Measurements from ENCODE around the gene MXRA5. TPM values are rescaled to one million over a fixed set of nuclear protein-coding genes. Genes with fewer than 3 reads are reported as not detected.

MXRA5 gene
- total and polyA plus RNA-seq, 9 of the 15 experiments (the other 6 are each of a cell fraction or from before 2014, with no cell fraction given) = 0.02 TPM; not detected in 8

DNA sequence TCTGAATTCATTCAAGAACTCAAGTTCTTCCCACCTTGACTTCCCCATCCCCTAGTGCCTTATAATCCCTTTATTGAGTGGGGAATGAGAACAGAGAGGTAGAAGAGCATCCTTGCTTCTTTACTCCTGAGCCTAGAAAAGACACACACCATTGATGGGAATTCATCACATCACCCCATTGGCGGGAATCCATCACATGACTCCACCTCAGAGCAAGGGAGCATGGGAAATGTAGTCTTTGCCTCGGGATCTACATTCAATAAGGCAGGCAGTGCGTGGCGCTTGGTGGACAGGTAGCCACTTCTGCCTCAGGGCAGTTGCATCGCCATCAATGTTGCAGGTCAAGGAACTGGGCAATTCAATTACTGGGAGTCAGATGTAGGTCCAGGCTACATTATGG is 50.7 kb downstream of the MXRA5 start (continued):
- TF ChIP-seq, protein P1, sequence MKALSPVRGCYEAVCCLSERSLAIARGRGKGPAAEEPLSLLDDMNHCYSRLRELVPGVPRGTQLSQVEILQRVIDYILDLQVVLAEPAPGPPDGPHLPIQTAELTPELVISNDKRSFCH (CRISPR knock-in tag; IDR thresholded peaks at IDR 0.05) = no peak
- TF ChIP-seq, protein P1 (tag; IDR thresholded peaks at IDR 0.05) = no peak

DNA sequence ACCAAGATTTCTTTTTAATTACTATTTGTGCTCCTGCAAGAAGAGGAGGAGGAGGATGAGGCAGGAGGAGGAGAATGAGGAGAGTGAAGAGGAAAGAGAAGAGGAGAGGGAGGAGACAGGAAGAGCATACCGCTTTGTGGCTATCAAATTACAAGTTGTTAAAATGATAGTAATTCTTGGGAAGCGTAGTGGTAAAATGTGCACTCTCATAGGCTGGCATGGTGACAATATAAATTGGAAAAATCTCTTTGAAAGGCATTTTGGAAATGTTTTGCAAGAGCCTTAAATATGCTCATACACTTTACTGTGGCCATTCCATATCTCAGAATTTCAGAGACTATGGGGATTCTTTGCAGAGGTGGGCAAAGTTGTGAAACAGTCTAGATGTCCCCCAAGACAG is 53.2 kb downstream of the MXRA5 start:
- DNase-seq (ENCODE audit: extremely low read depth in 1 of 4, low spot score in 3 of 4) = no peak
- H2AFZ ChIP-seq (ENCODE audit: low read depth, low read length) = no peak overlapping the region
- H3K4me2 ChIP-seq (ENCODE audit: insufficient read depth, low read length) = no peak overlapping the region
- no peaks in the 10 kb centered on the region for H3K27me3 ChIP-seq (ENCODE audit: control insufficient read depth in 2 of 2, insufficient read depth in 2 of 2, low read length in 2 of 2)
- ChIA-PET POLR2A (no interaction called here), CTCF (ENCODE audit: low intra/inter-chr PET ratio) (no interaction called here)
- H3K4me3 ChIP-seq = no peak overlapping the region
- intact Hi-C loops (cut with micrococcal nuclease) (no loop called here), in situ Hi-C loops (cut with MboI) (no loop called here)
- no peak for ATAC-seq
- no peaks in the 10 kb centered on the region for H3K9me1 ChIP-seq (ENCODE audit: control insufficient read depth, insufficient read depth, low read length)
- 0% methylated on average over 2 of the region's 2 CpGs for WGBS (ENCODE audit: insufficient coverage, low coverage, missing lambda C conversion rate)
- H3K79me2 ChIP-seq (ENCODE audit: control insufficient read depth, insufficient read depth, low read length) = no peaks in the 10 kb centered on the region
- no TSS peak for BruUV-seq (replicated peaks)
- no peaks in the 10 kb centered on the region for H3K36me3 ChIP-seq (ENCODE audit: control insufficient read depth, insufficient read depth, low read length)
- FAIRE-seq = no peak
- H3K9ac ChIP-seq (ENCODE audit: insufficient read depth in 1 of 2, low read depth in 2 of 2, low read length in 2 of 2) = no peak overlapping the region
- no peaks in the 10 kb centered on the region for H3K4me1 ChIP-seq (replicated peaks in 1 of 2; ENCODE audit: control insufficient read depth in 2 of 2, insufficient read depth in 2 of 2, low read length in 2 of 2)
- H3K27ac ChIP-seq (ENCODE audit: extremely low read depth, low read depth, low read length) = no peak overlapping the region
- no peaks in the 10 kb centered on the region for H4K20me1 ChIP-seq (replicated peaks; ENCODE audit: control insufficient read depth, insufficient read depth, low read length)
- H3K9me3 ChIP-seq (replicated peaks; ENCODE audit: control insufficient read depth, insufficient read depth, low read depth, low read length) = no peaks in the 10 kb centered on the region
- no peak for TF ChIP-seq TAF15 (IDR thresholded peaks at IDR 0.05; ENCODE audit: low read depth, low read length)
- no peak for TF ChIP-seq NBN (IDR thresholded peaks at IDR 0.05; ENCODE audit: low read depth)
- no peak for TF ChIP-seq ZC3H4 (CRISPR knock-in tag; IDR thresholded peaks at IDR 0.05; ENCODE audit: borderline replicate concordance)
- no peak for TF ChIP-seq HDAC2 (IDR thresholded peaks at IDR 0.05)
- no peak for TF ChIP-seq HDAC3 (IDR thresholded peaks at IDR 0.05; ENCODE audit: borderline replicate concordance, partially characterized antibody)
- no peak for TF ChIP-seq RAD51 (IDR thresholded peaks at IDR 0.05; ENCODE audit: borderline replicate concordance, low read depth)
- no peak for TF ChIP-seq HOXB6 (CRISPR knock-in tag; IDR thresholded peaks at IDR 0.05; ENCODE audit: borderline replicate concordance)
- TF ChIP-seq THRB (CRISPR knock-in tag; conservative IDR thresholded peaks at IDR 0.05) = no peak
- no peak for TF ChIP-seq SNIP1 (IDR thresholded peaks at IDR 0.05; ENCODE audit: low read depth)
- no peak for TF ChIP-seq POLR2H (tag; IDR thresholded peaks at IDR 0.05; ENCODE audit: low read depth)
- TF ChIP-seq DNMT1 (IDR thresholded peaks at IDR 0.05) = no peak
- no peak for TF ChIP-seq NFIC (IDR thresholded peaks at IDR 0.05)
- TF ChIP-seq KAT2B (IDR thresholded peaks at IDR 0.05; ENCODE audit: low read depth, low read length) = no peak
- no peak for TF ChIP-seq CTBP1 (IDR thresholded peaks at IDR 0.05; ENCODE audit: borderline replicate concordance)
- TF ChIP-seq ZBTB7A (IDR thresholded peaks at IDR 0.05; ENCODE audit: borderline replicate concordance, control insufficient read depth, low read depth, low read length) = no peak
- TF ChIP-seq, protein P2, sequence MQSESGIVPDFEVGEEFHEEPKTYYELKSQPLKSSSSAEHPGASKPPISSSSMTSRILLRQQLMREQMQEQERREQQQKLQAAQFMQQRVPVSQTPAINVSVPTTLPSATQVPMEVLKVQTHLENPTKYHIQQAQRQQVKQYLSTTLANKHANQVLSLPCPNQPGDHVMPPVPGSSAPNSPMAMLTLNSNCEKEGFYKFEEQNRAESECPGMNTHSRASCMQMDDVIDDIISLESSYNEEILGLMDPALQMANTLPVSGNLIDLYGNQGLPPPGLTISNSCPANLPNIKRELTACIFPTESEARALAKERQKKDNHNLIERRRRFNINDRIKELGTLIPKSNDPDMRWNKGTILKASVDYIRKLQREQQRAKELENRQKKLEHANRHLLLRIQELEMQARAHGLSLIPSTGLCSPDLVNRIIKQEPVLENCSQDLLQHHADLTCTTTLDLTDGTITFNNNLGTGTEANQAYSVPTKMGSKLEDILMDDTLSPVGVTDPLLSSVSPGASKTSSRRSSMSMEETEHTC (IDR thresholded peaks at IDR 0.05) = no peak
- TF ChIP-seq ETV5 (CRISPR knock-in tag; IDR thresholded peaks at IDR 0.05; ENCODE audit: low read depth) = no peak
